GM06990 (cell line): Measurements from ENCODE around the gene DGKH.

ENCODE experiments used
- DNase-seq: peaks from one replicate; pipeline ENCODE4 v3.0.0-alpha.2; 2011; ENCODE audit not compliant: insufficient read length; ENCODE audit errors: extremely low read depth
- H3K27me3 ChIP-seq: replicated peaks from 2 replicates; pipeline ENCODE4 v1.6.0; 2011; ENCODE audit warnings: low read length; ENCODE audit not compliant: control insufficient read depth, insufficient read depth
- H3K36me3 ChIP-seq: 2 replicates; pipeline ENCODE4 v1.5.1; 2011; ENCODE audit warnings: low read length; ENCODE audit not compliant: control insufficient read depth, insufficient read depth
- H3K4me3 ChIP-seq: replicated peaks from 2 replicates; pipeline ENCODE4 v1.5.1; 2011; ENCODE audit warnings: low read depth, mild to moderate bottlenecking, control low read depth, low read length
- TF ChIP-seq, protein P1 (sequence below): IDR thresholded peaks from 2 replicates; pipeline ENCODE4 v1.5.1; 2011; ENCODE audit warnings: low read length, control low read depth, mild to moderate bottlenecking, inconsistent platforms; ENCODE audit not compliant: insufficient read depth, poor library complexity, severe bottlenecking

The DGKH gene

DNA sequence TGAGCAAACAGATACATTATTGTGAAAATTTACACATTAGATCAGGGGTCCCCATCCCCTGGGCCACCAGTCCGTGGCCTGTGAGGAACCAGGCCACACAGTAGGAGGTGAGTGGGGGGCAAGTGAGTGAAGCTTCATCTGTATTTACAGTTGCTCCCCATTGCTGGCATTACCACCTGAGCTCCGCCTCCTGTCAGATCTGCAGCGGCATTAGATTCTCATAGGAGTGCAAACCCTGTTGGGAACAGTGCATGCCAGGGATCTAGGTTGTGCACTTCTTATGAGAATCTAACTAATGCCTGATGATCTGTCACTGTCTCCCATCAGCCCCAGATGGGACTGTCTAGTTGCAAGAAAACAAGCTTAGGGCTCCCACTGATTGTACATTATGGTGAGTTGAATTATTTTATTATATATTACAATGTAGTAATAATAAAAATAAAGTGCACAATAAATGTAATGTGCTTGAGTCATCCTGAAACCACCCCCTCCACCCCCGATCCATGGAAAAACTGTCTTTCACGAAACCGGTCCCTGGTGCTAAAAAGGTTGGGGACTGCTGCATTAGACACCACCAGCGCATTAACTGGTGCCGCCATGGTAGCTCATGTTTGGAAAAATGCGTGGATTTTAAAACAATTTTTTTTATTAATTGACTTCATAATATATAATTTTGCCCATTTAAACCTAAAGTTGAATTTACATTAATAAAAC is 51.7 kb downstream of the DGKH start:
- TF ChIP-seq, protein P1, sequence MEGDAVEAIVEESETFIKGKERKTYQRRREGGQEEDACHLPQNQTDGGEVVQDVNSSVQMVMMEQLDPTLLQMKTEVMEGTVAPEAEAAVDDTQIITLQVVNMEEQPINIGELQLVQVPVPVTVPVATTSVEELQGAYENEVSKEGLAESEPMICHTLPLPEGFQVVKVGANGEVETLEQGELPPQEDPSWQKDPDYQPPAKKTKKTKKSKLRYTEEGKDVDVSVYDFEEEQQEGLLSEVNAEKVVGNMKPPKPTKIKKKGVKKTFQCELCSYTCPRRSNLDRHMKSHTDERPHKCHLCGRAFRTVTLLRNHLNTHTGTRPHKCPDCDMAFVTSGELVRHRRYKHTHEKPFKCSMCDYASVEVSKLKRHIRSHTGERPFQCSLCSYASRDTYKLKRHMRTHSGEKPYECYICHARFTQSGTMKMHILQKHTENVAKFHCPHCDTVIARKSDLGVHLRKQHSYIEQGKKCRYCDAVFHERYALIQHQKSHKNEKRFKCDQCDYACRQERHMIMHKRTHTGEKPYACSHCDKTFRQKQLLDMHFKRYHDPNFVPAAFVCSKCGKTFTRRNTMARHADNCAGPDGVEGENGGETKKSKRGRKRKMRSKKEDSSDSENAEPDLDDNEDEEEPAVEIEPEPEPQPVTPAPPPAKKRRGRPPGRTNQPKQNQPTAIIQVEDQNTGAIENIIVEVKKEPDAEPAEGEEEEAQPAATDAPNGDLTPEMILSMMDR, result no peak
- no peaks in the 10 kb centered on the region for H3K27me3 ChIP-seq
- H3K4me3 ChIP-seq, result no peak overlapping the region
- no peaks in the 10 kb centered on the region for H3K36me3 ChIP-seq
- no peak for DNase-seq

DNA sequence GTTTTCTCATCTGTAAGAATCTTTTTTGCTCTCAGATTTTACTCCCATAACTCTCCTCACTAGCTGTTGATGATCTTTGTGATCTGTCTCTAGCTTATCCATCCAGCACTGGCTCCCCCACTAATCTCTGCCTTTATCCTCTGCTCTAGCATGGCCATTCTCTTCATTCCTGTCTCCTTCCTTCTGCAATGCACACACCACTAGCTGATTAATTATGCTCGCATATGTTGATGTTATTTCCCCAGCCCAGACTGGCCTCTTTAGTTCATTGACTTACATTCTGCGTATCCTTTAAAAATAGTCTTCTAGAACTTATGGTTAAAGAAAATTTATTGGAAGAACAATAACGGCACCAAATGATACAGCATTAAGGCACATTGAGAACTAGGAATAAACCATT is 52.5 kb downstream of the DGKH start:
- Histone ChIP-seq H3K36me3 (no peaks in the 10 kb centered on the region), H3K4me3 (no peak overlapping the region), H3K27me3 (no peaks in the 10 kb centered on the region)
- no peak for DNase-seq
- TF ChIP-seq, protein P1, result no peak

DNA sequence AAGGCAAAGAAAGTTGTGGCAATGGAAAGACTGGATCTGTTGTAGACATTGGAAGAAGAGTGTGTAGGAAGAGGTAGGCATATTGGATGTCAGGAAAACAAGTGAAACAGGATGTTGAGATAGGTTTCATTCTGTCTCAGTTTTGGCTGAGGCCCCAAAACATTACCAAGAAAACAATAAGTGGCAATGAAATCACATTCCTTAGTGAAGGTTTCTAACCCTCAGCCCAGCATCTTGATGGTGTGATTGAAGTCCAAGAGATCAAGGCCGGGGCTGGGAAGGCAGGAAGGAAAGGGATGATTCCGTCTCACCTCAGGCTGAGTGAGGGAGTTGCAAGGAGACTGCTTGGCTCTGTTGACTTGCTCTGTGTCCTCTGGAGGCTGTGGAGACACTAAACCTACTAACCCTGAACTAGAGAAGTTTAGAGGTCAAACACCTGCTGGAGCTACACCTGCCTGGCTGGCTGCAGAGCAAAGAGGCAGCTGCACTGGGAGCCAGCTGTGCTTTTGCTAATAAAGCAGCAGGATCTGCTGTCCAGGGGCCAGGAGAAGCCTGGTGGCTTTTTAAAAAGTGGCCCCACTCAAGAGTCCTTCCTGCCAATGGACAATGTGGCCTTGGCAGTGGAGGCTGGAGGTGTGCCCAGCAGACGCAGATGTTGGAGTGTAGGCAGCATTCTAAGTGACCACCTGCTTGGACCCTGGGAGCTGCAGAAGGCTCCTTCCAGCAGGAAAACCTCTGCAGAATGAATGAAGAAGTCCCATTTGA is 53.6 kb downstream of the DGKH start:
- H3K36me3 ChIP-seq, result no peaks in the 10 kb centered on the region
- H3K4me3 ChIP-seq, result no peak overlapping the region
- no peak for DNase-seq
- no peaks in the 10 kb centered on the region for H3K27me3 ChIP-seq
- TF ChIP-seq, protein P1, result no peak

DNA sequence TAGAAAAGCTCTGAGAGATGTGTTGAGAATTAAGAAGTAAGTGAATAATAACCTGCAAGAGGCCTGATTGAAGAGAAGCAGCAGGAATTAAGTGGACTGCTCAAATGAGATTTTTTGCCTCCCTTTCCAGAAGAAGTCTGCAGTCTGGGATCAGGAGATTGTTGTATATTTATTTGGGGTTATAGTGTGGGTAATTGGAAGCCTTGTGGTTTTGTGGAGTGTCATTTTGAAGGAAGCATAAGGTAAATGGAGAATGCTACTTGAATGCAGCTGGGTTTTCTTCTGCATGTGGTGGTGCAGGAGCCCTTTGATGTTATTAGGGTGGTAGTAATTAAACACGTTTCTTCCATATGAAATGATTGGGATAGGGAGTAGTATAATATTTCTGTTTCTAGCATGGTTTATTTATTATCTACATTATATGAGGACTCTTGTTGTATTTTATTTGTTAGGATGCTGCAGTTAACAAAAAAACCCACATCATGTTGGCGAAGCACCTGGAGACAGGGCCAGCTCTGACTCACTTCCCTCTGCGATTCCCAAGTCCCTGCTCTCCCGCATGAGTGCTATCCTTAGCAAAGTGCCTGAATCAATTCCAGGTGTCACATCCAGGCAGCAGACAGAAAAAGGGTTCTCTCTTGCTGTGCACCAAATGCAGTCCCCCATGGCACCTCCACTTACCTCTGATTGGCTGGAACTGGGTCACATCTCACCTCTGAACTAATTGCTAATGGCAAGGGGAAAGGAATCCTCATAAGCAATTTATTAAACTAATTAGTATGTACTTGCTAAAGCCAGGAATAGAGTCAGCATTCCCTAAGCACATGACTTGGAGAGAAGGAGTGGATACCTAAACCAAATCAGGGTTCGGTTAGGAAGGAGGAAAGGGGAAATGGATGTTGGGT is 54.8 kb downstream of the DGKH start:
- Histone ChIP-seq H3K27me3 (no peaks in the 10 kb centered on the region), H3K4me3 (no peak overlapping the region), H3K36me3 (no peaks in the 10 kb centered on the region)
- DNase-seq, result no peak
- TF ChIP-seq, protein P1, result no peak

DNA sequence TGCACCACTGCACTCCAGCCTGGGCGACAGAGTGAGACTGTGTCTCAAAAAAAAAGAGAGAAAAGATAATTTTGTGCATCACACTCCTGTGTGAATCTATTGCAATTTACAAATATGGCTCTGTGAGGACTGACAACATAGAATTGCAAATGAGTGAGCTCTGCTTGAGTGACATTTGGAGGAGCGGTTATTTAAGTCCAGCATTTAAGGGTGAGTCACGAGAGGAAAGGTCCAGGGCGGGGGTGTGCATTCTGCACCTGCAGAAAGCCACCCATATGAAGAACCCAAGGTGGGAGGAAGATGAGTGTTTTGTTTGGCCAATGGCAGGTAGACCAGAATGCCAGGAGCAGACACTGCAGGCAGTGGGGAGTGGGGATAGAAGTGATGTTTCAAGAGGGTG is 58.5 kb downstream of the DGKH start:
- no peak for DNase-seq
- TF ChIP-seq, protein P1, result no peak
- Histone ChIP-seq H3K36me3 (no peaks in the 10 kb centered on the region), H3K27me3 (no peaks in the 10 kb centered on the region), H3K4me3 (no peak overlapping the region)
